NCI-H128 (cell line): ENCODE results near the gene ZSCAN26.
A peak's percentile ranks its signal among the peaks of the same experiment; 100 is the strongest.
"Not testable (repeated sequence)": the region's sequence is repeated elsewhere in the genome, so short reads cannot be mapped to it uniquely, and the experiment has no call there.

ENCODE experiments used
- DNase-seq: peaks from one replicate; lab custom pipeline; 2025; ENCODE audit not compliant: unreplicated experiment; lab: John Stamatoyannopoulos, UW

Gene ZSCAN26

DNA sequence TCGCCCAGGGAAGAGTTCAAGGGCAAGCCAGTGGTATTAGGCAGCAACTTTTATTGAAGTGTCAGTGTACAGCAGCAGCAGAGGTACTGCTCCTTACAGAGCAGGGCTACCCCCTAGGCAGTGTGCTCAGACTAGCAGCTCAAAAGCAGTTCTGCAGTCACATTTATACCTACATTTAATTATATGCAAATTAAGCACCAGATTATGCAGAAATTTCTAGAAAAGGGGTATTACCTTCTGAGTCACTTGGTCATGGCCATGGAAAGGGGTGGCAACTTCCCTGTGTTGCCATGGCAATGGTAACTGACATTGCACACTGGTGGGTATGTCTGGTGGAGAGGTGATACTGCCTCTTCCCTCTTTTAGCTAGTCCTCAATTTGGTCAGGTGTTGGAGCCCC, 12.8 kb upstream of the ZSCAN26 start:
- no peak for DNase-seq

DNA sequence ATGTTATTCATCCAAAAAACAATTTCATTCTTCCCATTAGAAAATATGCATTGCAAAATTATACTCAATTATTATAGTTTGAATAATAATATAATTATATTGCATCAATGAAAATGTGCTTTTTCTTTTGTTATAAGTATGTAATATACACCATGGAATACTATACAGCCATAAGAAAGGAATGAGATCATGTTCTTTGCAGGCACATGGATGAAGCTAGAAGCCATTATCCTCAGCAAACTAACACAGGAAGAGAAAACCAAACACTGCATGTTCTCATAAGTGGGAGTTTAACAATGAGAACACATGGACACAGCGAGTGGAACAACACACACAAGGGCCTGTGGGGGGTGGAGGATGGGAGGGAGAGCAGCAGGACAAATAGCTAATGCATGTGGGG, 9.9 kb upstream of the ZSCAN26 start:
- DNase-seq = no peak

DNA sequence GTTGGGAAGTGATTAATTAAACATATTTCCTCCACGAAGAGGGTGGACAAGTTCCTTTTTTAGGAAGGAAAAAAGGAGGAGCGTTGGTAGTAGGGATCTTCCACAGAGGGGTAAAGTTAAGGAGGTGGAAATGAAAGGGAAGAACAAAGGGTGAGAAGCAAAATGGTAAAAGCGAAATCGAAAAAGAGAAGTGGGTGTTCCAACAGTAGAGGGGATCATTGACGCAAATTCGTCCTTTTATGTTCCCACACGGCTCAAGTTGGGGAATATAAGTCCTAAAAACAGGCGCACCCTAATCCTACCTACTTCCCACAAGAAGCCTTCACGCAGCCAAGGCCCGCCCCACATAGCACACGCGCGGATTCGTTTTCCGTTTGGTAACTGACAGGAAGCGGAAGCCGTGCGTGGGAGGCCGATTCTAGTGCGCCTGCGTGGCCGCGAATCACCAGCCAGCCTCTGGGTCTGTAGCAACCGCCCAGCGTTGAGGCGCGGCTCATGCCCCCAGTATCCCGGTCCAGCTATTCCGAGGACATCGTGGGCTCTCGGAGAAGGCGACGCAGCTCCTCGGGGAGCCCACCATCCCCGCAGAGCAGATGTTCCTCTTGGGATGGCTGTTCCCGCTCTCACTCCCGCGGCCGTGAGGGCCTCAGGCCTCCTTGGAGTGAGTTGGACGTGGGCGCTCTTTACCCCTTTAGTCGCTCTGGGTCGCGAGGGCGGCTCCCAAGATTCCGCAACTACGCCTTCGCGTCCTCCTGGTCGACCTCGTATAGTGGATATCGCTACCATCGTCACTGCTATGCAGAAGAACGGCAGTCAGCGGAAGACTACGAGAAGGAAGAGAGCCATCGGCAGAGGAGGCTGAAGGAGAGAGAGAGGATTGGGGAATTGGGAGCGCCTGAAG, 7.8 kb upstream of the ZSCAN26 start, which contains the start of gene NKAPL:
Gene NKAPL, plus strand, starts transcription at position 421 of the 901 bp plus-strand sequence. Its CDS starts 75 bp downstream, at position 496.
- DNase-seq = no peak

DNA sequence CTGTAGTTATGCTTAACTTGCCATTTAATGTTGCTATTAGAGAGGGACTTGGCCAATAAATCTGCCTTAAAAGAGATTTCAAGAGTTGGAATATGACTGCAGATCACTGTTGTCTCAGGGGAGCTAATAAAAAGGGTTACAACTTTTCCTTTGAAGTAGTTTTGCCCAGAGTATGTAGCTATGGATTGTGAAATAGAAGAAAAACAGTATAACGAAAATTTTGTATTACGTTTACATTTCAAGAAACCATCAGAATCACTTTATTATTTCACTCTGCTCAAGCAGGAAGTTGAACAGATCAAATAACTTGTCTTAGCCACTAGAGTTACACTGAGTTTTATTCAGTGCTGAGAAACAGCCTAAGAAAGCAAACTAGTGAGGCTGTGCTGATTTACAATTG, 3.0 kb upstream of the ZSCAN26 start:
- DNase-seq = no peak

DNA sequence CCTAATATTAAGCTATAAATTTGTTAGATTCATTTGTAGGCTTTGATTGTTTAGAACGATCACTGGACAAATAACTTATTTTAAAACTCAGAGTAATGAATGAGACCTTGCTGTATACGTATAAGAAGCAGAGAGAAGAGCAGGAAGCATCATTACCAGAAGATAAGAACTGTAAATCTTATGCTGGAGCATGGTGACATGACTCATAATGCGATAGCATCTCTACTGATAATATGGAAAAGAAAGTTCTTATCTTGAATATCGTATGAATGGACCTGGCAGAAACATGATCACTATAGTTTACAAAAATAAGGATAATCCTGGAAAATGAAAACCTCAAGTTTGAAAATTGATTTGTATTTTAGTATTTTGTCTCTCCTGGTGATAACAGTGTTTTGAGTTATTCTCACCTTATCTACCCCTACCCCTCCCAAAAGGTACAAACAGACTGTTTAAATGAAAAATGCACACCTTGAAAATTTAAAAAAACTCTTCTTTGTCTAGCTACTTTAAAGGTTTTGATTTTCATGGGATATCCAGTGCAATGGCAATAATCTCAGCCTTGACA, 2.0 kb upstream of the ZSCAN26 start:
- no peak for DNase-seq

DNA sequence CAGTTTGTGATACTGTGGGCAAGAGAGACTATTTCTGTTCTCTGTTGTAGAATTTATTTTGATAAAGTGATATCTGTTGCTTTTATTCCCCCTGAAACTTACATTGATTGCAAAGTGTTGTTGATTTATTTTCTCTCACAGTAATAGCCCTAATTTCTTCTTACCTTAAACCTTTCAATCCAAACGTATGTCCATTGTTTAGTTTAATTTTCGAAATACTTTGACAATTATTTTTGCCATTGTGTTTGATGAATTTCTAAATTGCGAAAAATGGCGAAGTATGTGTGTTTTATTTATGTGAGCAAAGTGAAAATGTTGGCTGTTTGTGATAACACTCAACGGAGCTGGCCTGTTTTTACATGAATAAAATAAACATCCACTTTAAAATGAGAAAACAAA, 381 bp upstream of the ZSCAN26 start:
- no peak for DNase-seq

DNA sequence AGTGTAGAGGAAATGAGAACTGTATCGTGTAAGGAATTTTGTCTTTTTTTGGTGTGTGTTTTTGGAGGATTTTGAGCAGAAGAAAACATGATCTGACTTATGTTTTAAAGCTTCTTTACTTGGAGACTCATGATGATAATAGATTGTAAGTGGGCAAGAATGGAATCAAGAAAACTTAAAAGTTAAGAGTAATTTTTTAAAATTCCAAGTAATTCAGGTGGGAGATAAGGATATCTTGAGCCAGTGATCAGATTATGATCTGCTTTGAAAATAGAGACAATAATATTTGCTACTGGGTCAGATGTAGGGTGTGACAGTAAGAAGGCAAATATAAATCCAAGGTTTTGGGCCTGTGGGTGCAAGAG, 734 bp downstream of the ZSCAN26 start:
- no peak for DNase-seq

DNA sequence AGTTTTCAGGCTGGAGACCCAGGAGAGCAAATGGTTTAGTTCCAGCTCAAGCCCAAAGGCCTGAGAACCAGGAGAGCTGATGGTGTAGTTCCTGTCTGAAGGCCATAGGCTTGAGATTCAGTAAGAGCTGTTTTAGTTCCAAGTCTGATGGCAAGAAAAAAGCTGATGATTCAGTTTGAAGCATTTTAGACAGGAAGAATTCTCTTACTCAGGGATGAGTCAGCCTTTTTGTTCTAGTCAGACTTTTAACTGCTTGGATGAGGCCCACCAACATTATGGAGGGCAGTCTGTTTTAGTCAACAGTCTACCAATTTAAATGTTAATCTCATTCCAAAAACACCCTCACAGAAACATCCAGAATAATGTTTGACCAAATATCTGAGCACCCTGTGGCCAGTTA, 2.5 kb downstream of the ZSCAN26 start:
- no peak for DNase-seq

DNA sequence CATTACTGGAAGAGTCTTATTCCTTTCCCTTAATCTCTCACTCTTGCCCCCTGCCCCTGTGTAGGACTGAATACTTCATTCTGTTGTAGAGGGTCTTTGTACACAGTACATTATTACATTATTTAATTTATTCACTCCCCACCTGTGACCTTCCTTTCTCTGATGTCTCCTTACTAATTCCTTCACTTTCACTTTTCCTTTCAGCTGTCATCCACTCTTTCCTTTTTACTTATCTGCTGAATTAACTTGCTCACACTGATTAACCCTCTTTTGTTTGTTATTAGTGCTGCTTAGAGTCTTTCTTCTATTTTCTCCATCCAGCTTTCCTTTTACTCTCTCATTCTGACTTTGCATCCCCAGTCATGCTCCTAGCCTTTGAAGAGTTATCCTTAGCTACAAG, 7.9 kb downstream of the ZSCAN26 start:
- no peak for DNase-seq

DNA sequence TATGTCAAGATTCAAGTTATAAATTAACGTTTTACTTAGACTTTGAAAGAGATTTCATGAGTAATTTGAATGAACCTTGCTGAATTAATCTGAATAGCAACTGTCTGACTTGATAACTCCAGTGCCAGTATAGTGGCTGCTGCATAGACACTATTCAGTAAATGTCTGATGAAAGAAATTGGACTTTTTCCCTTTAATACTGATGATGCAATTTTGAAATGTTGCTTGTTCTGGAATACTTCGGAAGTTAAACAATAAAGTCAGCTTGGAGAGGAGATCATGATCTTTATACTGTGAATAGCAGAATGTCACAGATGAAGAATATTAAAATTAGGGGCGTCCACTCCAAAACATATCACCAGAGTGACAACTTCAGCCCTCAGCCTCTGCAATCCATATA, 10.8 kb downstream of the ZSCAN26 start:
- no peak for DNase-seq

DNA sequence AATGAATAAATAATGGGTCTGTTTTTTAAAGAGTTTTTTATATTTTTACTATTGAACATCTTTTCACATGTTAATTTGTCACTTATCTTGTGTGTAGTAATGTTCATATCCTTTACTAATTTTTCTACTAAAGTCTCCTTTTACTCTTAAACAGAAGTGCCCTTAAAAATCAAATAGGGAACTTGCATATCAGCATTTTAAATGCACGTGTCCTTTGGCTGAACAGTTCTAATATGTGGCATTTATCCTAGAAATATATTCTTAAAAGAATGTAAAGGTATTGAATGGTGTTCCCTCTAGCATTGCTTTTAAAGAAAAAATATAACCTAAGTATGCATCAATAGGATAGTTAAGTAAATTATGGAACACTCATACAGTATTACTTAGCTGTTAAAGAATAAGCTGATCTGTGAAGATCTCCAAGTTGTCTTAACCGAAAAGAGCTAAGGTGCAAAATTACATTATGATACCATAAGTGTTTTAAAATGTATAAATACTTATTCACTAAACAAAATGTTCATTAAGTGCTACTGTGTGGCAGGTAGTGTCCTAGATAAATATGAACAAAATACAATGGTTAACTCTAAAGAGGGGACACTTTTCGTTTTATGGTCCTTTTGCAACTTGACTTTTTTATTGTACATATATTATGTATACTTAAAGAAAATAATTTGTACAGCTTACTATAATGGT, 13.8 kb downstream of the ZSCAN26 start:
- no peak for DNase-seq

DNA sequence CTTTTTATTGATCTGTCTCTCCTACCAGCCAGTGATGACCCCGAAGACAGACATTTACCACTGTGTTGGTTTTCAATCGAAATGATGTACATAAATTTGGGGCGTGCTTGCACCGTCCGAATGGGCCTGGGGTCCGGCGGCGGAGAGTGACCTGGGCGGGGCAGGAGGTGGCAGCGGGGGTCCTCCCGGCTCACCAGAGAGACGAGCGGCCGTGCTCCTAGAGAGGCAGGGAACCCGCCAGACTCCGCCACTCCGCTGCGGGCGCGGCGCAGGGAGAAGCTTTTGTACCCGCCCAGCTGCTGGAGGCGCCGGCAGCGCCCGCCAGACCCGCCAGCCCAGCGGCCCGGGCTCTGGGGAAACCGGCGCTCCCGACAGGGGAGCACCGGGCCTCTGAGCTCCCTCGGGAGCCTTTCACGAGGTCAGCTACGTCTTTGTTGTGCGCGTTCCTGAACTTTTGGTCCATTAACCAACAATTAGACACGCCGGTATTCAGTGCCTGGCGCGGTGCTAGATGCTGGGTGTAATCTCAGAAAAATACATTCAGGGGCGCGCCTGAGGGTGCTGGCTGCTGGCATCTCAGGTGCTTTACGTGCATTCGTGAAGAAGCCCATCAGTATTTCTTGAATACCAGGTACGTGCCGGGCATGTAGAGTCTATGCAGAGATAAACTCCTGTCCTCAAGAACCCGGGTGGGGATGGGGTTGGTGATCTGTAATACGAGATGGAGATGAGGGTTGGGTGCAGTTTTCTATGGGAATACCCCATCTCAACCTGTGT, 14.5 kb downstream of the ZSCAN26 start, which contains the start of gene PGBD1:
Gene PGBD1, plus strand, starts transcription at position 285 of the 777 bp plus-strand sequence. CDS start 2,242 bp downstream, outside the sequence.
- DNase-seq = peak; percentile 57

DNA sequence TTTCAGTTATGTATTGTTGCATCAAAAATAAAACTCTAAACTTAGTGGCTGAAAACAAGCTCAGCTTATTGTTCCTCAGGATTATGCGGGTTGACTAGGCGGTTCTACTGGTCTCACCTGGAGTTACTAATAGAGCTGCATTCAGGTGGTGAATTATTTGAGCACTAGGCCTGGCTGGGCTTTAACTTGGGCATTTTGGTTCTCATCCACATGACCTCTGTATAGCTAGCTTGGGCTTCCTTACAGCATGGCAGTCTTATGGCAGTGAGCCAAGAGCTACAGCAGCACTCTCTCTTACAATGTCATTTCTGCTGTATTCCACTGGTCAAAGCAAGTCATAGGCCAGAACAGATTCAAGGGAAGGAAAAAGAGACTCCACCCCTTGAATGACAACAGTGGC, 16.0 kb downstream of the ZSCAN26 start:
- no peak for DNase-seq

DNA sequence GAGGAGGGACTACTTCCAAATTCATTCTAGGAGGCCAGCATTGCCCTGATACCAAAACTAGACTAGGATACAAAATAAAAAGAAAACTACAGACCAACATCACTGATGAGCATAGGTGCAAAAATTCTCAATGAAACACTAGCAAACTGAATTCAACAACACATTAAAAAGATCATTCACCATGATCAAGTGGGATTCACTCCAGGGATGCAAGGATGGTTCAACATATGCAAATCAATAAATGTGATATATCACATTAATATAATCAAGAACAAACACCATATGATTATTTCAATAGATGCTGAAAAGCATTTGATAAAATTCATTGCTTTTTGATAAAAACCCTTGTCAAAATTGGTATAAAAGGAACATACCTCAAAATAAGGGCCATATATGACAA, 24.6 kb downstream of the ZSCAN26 start:
- no peak for DNase-seq

DNA sequence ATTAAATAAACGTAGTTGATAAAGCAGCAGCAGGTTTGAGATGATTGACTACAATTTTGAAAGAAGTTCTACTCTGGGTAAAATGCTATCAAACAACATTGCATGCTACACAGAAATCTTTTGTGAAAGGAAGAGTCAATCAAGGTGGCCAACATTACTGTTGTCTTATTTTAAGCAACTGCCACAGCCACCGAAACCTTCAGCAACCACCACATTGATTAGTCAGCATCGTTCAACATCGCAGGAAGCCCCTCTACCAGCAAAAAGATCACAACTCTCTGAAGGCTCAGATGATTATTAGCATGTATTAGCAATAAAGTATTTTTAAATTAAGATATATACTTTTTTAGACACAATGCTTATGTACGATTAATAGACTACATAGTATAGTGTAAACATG, 28.4 kb downstream of the ZSCAN26 start:
- DNase-seq = no peak

DNA sequence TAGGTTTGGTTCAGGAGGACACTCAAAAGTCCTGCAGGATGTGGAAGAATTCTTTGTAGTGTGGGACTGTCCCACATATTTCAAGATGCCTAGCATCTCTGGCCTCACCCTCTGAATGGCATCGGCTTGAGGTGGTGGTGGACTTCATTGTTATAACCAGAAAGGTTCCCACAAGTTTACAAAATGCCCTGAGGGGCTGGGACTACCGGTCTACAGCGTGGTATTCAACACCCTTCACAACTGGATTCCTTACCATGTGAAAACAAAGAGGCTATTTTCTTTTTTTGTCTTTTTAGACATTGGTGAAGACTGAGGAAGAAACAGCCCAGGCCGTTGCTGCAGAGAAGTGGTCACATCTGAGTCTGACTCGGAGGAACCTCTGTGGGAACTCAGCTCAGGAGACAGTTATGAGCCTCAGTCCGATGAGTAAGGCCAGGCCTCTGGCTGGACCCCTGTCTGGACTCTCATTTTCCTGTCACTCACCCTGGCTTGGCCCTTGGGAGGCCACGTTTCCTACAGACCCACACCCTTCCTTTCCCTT, 29.6 kb downstream of the ZSCAN26 start:
- DNase-seq = no peak

DNA sequence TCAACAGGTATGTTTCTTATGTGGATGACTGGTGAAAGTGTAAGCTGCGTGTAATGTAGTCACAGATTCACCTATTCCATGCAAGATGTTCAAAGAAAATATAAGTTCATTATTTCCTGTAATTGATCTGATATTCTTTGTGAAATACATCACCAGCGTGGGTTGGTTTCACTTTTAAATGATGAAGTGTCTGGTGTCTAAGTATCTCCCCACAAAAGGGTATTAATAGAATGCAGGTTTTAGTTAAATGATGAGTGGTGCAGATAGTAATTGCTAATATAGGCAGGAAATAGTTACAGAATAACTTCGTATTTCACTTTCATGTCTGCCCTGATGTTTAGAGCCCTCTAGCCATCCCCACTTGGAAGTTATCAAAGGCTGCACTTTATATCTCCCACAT, 36.6 kb downstream of the ZSCAN26 start:
- DNase-seq = no peak

DNA sequence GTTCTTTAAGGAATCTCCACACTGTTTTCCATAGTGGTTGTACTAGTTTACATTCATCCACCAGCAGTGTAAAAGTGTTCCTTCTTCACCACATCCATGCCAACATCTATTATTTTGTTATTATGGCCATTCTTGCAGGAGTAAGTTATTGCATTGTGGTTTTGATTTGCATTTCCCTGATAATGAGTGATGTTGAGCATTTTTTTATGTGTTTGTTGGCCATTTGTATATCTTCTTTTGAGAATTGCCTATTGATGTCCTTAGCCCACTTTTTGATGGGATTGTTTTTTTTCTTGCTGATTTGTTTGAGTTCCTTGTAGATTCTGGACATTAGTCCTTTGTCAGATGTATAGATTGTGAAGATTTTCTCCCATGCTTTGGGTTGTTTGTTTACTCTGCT, 39.4 kb downstream of the ZSCAN26 start:
- not testable (repeated sequence) for DNase-seq

DNA sequence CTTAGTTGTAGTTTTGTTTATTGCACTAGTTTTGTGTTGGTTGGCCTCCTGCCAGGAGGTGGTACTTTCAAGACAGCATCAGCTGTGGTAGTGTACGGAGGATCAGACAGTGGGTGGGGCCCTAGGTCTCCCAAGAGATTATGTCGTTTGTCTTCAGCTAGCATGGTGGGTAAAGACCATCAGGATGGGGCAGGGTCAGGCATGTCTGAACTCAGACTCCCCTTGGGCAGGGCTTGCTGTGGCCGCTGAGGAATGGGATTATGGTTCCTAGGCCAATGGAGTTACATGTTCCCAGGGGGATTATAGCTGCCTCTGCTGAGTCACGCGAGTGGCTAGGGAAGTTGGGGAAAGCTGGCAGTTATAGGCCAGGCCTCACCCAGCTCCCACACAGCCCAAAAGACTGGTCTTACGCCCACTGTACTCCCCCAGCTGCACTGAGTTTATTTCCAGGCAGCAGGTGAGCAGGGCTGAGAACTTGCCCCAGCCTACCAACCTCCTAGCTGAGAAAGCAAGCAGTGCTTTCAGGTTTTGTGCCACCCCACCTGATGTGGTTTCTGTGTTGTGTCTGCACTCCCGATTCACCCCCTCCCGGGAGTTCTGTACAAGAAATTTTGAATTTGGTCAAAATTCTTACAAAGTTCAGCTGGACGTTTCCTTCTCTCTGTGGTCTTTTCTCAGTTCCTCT, 44.3 kb downstream of the ZSCAN26 start:
- DNase-seq = no peak

DNA sequence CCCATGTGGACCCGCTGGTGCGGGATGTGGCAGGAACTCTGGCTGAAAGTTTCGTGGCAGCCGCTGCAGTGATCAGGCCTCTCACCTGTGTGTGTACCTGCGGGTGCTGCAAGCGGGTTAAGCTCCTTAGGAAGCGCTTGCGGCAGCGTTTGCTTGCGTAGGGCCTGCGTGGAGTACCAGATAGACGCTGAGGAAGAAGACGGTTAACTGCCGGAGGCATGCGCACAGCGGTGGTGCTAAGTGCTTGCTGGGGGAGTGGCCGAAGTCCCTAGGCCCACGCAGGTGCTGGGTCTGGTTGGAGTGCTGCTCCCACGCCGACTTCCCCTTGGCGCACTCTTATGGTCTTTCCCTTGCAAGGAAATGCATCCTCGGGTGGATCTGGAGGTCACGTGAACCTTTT, 46.0 kb downstream of the ZSCAN26 start:
- no peak for DNase-seq
